Ramos (cell line): ENCODE data around the gene GRAMD4.

Experiments
- in situ Hi-C: fragments of 300-500 bp; cut with MboI; formaldehyde crosslinking; loops from one replicate; pipeline ENCODE4 v1.14.3; 2022; ENCODE audit warnings: low sequenced_read_pairs; ENCODE audit not compliant: unreplicated experiment

GRAMD4 gene

GRCh38 chr22:46593996-46594946 lies 25.9 kb upstream of the GRAMD4 start:
- in situ Hi-C loops: loop anchor here (25.0 kb wide), 2 partner anchors 807 to 1493 kb away; no protein-coding TSS in a partner anchor

- in situ Hi-C loops: loop anchor here (25.0 kb wide), 2 partner anchors 808 to 1492 kb away; no protein-coding TSS in a partner anchor
These were observed 25.3 kb upstream of the GRAMD4 start for GRCh38 chr22:46594947-46595298.

- in situ Hi-C loops: loop anchor here (25.0 kb wide), 2 partner anchors 808 to 1492 kb away; no protein-coding TSS in a partner anchor
These were observed 24.6 kb upstream of the GRAMD4 start for GRCh38 chr22:46595545-46595944.

GRCh38 chr22:46596032-46596441 lies 24.1 kb upstream of the GRAMD4 start:
- in situ Hi-C loops: loop anchor here (25.0 kb wide), 2 partner anchors 809 to 1491 kb away; no protein-coding TSS in a partner anchor

- in situ Hi-C loops: loop anchor here (25.0 kb wide), 2 partner anchors 810 to 1490 kb away; no protein-coding TSS in a partner anchor
These were observed 23.4 kb upstream of the GRAMD4 start for GRCh38 chr22:46596819-46597218.

- in situ Hi-C loops: loop anchor here (25.0 kb wide), 2 partner anchors 811 to 1489 kb away; no protein-coding TSS in a partner anchor
These were observed 22.0 kb upstream of the GRAMD4 start for GRCh38 chr22:46598224-46598623.

- in situ Hi-C loops: loop anchor here (25.0 kb wide), 2 partner anchors 812 to 1488 kb away; no protein-coding TSS in a partner anchor
These were observed 21.3 kb upstream of the GRAMD4 start for GRCh38 chr22:46598737-46599424.

GRCh38 chr22:46600273-46600796 lies 19.9 kb upstream of the GRAMD4 start:
- in situ Hi-C loops: no loop called here

GRCh38 chr22:46602025-46602424 lies 18.2 kb upstream of the GRAMD4 start:
- in situ Hi-C loops: no loop called here

GRCh38 chr22:46604306-46604690 lies 15.9 kb upstream of the GRAMD4 start:
- in situ Hi-C loops: no loop called here

GRCh38 chr22:46605117-46605516 lies 15.1 kb upstream of the GRAMD4 start:
- in situ Hi-C loops: no loop called here

GRCh38 chr22:46606886-46607285 lies 13.3 kb upstream of the GRAMD4 start:
- in situ Hi-C loops: no loop called here

GRCh38 chr22:46607483-46608114 lies 12.6 kb upstream of the GRAMD4 start:
- in situ Hi-C loops: no loop called here

GRCh38 chr22:46609175-46609690 lies 11.0 kb upstream of the GRAMD4 start:
- in situ Hi-C loops: no loop called here

GRCh38 chr22:46609724-46610201 lies 10.4 kb upstream of the GRAMD4 start:
- in situ Hi-C loops: no loop called here

- in situ Hi-C loops: no loop called here
These were observed 9.8 kb upstream of the GRAMD4 start for GRCh38 chr22:46610356-46610755.

- in situ Hi-C loops: no loop called here
These were observed 9.0 kb upstream of the GRAMD4 start for GRCh38 chr22:46611189-46611588.

GRCh38 chr22:46612341-46612903 lies 7.8 kb upstream of the GRAMD4 start:
- in situ Hi-C loops: no loop called here

GRCh38 chr22:46612904-46613605 lies 7.1 kb upstream of the GRAMD4 start:
- in situ Hi-C loops: no loop called here
